IMR-90 (cell line): ENCODE data around the gene PLEKHG7. TPM values are rescaled to one million over a fixed set of nuclear protein-coding genes. Genes with fewer than 3 reads are reported as not detected.
A peak's percentile ranks its signal among the peaks of the same experiment; 100 is the strongest.

Source experiments
- ATAC-seq: fragments of 200-7000 bp; cut with Tn5 transposase; 2 replicates; pipeline ENCODE4 v1.9.1; 2020; ENCODE audit warnings: low read depth, mild to moderate bottlenecking, moderate library complexity
- BruUV-seq: library from RNA; stranded (reverse); fragments of 400-500 nt; replicated peaks from 2 replicates; lab custom pipeline; 2021; lab: Mats Ljungman, UMichigan
- CTCF ChIA-PET: fragments of 300-600 bp; formaldehyde crosslinking; extraction: SDS; loops from one replicate; lab custom pipeline; 2021; ENCODE audit warnings: antibody characterized with exemption; lab: Yijun Ruan, JAX
- POLR2A ChIA-PET: fragments of 300-600 bp; sonication (Branson Sonifier 250); formaldehyde crosslinking; loops from one replicate; lab custom pipeline; 2022; ENCODE audit warnings: antibody characterized with exemption; ENCODE audit not compliant: unreplicated experiment; lab: Charles Lee
- DNase-seq: peaks from one replicate; pipeline ENCODE4 v3.0.0; 2013
- H2AFZ ChIP-seq: replicated peaks from 2 replicates; pipeline ENCODE3; 2013; ENCODE audit warnings: low read length, mild to moderate bottlenecking; ENCODE audit not compliant: poor library complexity
- H2AK5ac ChIP-seq: 2 replicates; pipeline ENCODE4 v1.6.1; 2013; ENCODE audit warnings: low read depth, low read length, inconsistent platforms
- H2AK9ac ChIP-seq: replicated peaks from 2 replicates; pipeline ENCODE3; 2013; ENCODE audit warnings: mild to moderate bottlenecking, low read depth, low read length, moderate library complexity; ENCODE audit not compliant: poor library complexity
- H2BK120ac ChIP-seq: 2 replicates; pipeline ENCODE4 v1.6.1; 2013; ENCODE audit warnings: low read depth, low read length, inconsistent platforms
- H2BK15ac ChIP-seq: 3 replicates; pipeline ENCODE4 v1.6.1; 2013; ENCODE audit warnings: low read depth, low read length, inconsistent platforms
- H2BK20ac ChIP-seq: 2 replicates; pipeline ENCODE4 v1.6.1; 2013; ENCODE audit warnings: low read depth, mild to moderate bottlenecking, inconsistent platforms, low read length, moderate library complexity
- H2BK5ac ChIP-seq: 2 replicates; pipeline ENCODE4 v1.6.1; 2013; ENCODE audit warnings: mild to moderate bottlenecking, low read depth, low read length, inconsistent platforms; ENCODE audit not compliant: poor library complexity, severe bottlenecking
- H3K14ac ChIP-seq: replicated peaks from 2 replicates; pipeline ENCODE4 v1.6.1; 2013; ENCODE audit warnings: low read depth, low read length, inconsistent platforms
- H3K18ac ChIP-seq: 2 replicates; pipeline ENCODE4 v1.6.1; 2013; ENCODE audit warnings: low read depth, low read length, control low read depth
- H3K23ac ChIP-seq: 2 replicates; pipeline ENCODE4 v1.6.1; 2013; ENCODE audit warnings: low read depth, low read length, inconsistent platforms
- H3K27ac ChIP-seq: 2 replicates; pipeline ENCODE4 v1.5.1; 2013; ENCODE audit warnings: mild to moderate bottlenecking, control low read depth, low read length; ENCODE audit not compliant: insufficient read depth
- H3K27me3 ChIP-seq: 2 replicates; pipeline ENCODE4 v1.6.1; 2013; ENCODE audit warnings: low read length; ENCODE audit not compliant: control insufficient read depth, insufficient read depth
- H3K36me3 ChIP-seq: 2 replicates; pipeline ENCODE4 v1.6.1; 2013; ENCODE audit warnings: low read length, mixed read lengths; ENCODE audit not compliant: control insufficient read depth, insufficient read depth
- H3K4ac ChIP-seq: 2 replicates; pipeline ENCODE4 v1.6.1; 2013; ENCODE audit warnings: low read depth, low read length, inconsistent platforms
- H3K4me1 ChIP-seq: 2 replicates; pipeline ENCODE4 v1.6.1; 2013; ENCODE audit warnings: low read length, mixed read lengths; ENCODE audit not compliant: control insufficient read depth, insufficient read depth
- H3K4me2 ChIP-seq: 2 replicates; pipeline ENCODE4 v1.6.1; 2013; ENCODE audit warnings: low read depth, mild to moderate bottlenecking, control low read depth, low read length, moderate library complexity
- H3K4me3 ChIP-seq: 2 replicates; pipeline ENCODE4 v1.5.1; 2013; ENCODE audit warnings: low read depth, mild to moderate bottlenecking, control low read depth, low read length, moderate library complexity; ENCODE audit not compliant: insufficient read depth
- H3K56ac ChIP-seq: 2 replicates; pipeline ENCODE4 v1.6.1; 2013; ENCODE audit warnings: low read length, inconsistent platforms; ENCODE audit not compliant: insufficient read depth; ENCODE audit errors: extremely low read depth
- H3K79me1 ChIP-seq, 2 experiments: 2 replicates each; pipeline ENCODE4 v1.6.1; 2013; ENCODE audit warnings: low read length in 2 of 2, inconsistent platforms in 1 of 2, low read depth in 1 of 2
- H3K9ac ChIP-seq: 2 replicates; pipeline ENCODE4 v1.6.1; 2013; ENCODE audit warnings: low read depth, low read length, control low read depth
- H3K9me1 ChIP-seq: 2 replicates; pipeline ENCODE4 v1.6.1; 2013; ENCODE audit warnings: low read length, inconsistent platforms; ENCODE audit not compliant: insufficient read depth
- H3K9me3 ChIP-seq: 2 replicates; pipeline ENCODE4 v1.6.1; 2013; ENCODE audit warnings: low read length; ENCODE audit not compliant: control insufficient read depth, insufficient read depth
- H4K20me1 ChIP-seq: 2 replicates; pipeline ENCODE4 v1.6.1; 2013; ENCODE audit warnings: low read length, inconsistent platforms; ENCODE audit not compliant: insufficient read depth
- H4K5ac ChIP-seq: 2 replicates; pipeline ENCODE4 v1.6.1; 2013; ENCODE audit warnings: mild to moderate bottlenecking, low read depth, low read length, control low read depth
- H4K8ac ChIP-seq, 2 experiments: 2 replicates each; pipeline ENCODE4 v1.6.1; 2013; ENCODE audit warnings: low read depth in 2 of 2, low read length in 2 of 2, control low read depth in 1 of 2, inconsistent platforms in 1 of 2
- H4K91ac ChIP-seq: 2 replicates; pipeline ENCODE4 v1.6.1; 2013; ENCODE audit warnings: low read depth, low read length, inconsistent platforms; ENCODE audit not compliant: insufficient read depth
- CHD1 ChIP-seq: IDR thresholded peaks from 2 replicates; pipeline ENCODE4 v1.6.1; 2012; ENCODE audit warnings: low read depth, low read length, improper control_type of control experiment
- FOS ChIP-seq: fragments of 150-350 bp; IDR thresholded peaks from 2 replicates; pipeline ENCODE4 v1.6.1; 2016; ENCODE audit warnings: low read depth, low read length
- MXI1 ChIP-seq: IDR thresholded peaks from 2 replicates; pipeline ENCODE4 v1.6.1; 2012; ENCODE audit warnings: low read depth, mild to moderate bottlenecking, low read length, moderate library complexity, borderline replicate concordance
- POLR2A ChIP-seq: IDR thresholded peaks from 2 replicates; pipeline ENCODE4 v1.6.1; 2012; ENCODE audit warnings: mild to moderate bottlenecking, low read depth, low read length
- WGBS, 2 experiments: methylation state at CpG; one replicate each; pipeline versions ENCODE4 v1.1.5 to v1.1.7; 2013; ENCODE audit warnings: missing lambda C conversion rate in 2 of 2; ENCODE audit not compliant: insufficient read length in 1 of 2; ENCODE audit errors: extremely low coverage in 2 of 2; 5-methylcytosine and 5-hydroxymethylcytosine counted together
- dilution Hi-C: fragments of 300-500 bp; cut with HindIII; formaldehyde crosslinking; loops from one replicate; pipeline ENCODE4 v1.14.3; 2018; ENCODE audit warnings: low sequenced_read_pairs; ENCODE audit not compliant: unreplicated experiment
- in situ Hi-C: fragments of 300-500 bp; cut with MboI; formaldehyde crosslinking; loops from 3 replicates; pipeline ENCODE4 v1.14.3; 2019; ENCODE audit warnings: low sequenced_read_pairs, inconsistent platforms, mixed read lengths
- intact Hi-C: fragments of 100-400 bp; cut with micrococcal nuclease; formaldehyde crosslinking; loops from 2 replicates; pipeline ENCODE4 v1.10.0; 2022
- polyA plus RNA-seq, 3 experiments: library from polyadenylated mRNA; depleted of rRNA; stranded (reverse); fragments of >200 nt; gene quantifications; 2 replicates each; pipeline ENCODE4 v1.2.3, GENCODE V29; 2012; ENCODE audit warnings: low replicate concordance in 1 of 3
- total RNA-seq: library from RNA; depleted of rRNA; stranded (reverse); fragments of >200 nt; gene quantifications from 2 replicates; pipeline ENCODE4 v1.2.3, GENCODE V29; 2012

Gene PLEKHG7
- total and polyA plus RNA-seq, 2 of the 4 experiments (the other 2 are of a cell fraction): not detected

GRCh38 chr12:92736605-92737004 lies 33.8 kb downstream of the PLEKHG7 start:
- dilution Hi-C loops (no loop called here), intact Hi-C loops (no loop called here), in situ Hi-C loops (no loop called here)
- DNase-seq (no peak), ATAC-seq (no peak)
- ChIA-PET CTCF (no interaction called here), POLR2A (no interaction called here)
- Histone ChIP-seq H4K20me1 (peaks cover 2% of the 10 kb centered on the region; the same call in 1 of the 2 replicates), H2BK5ac (no peak overlapping the region), H3K4me1 (peaks cover 7% of the 10 kb centered on the region), H2AK5ac (no peak overlapping the region), H3K4me3 (no peak overlapping the region), H3K9ac (no peak overlapping the region), H3K18ac (peak overlapping the region; percentile 72; the same call in 1 of the 2 replicates), H2AK9ac (no peak overlapping the region), H3K4ac (no peak overlapping the region), H2BK20ac (no peak overlapping the region), H3K14ac (no peak overlapping the region), H3K27me3 (no peaks in the 10 kb centered on the region), H3K27ac (no peak overlapping the region), H4K5ac (peak overlapping the region; percentile 70; the same call in 1 of the 2 replicates), H3K4me2 (no peak overlapping the region), H3K79me1 (no peaks in the 10 kb centered on the region), H3K9me1 (peaks cover 3% of the 10 kb centered on the region), H4K91ac (no peak overlapping the region), H2BK15ac (no peak overlapping the region), H3K56ac (no peak overlapping the region), H2AFZ (no peak overlapping the region), H3K9me3 (no peaks in the 10 kb centered on the region), H2BK120ac (no peak overlapping the region), H3K36me3 (no peaks in the 10 kb centered on the region), H4K8ac (peak overlapping the region in 1 of 2 experiments; percentile 49; a peak in 1 of 4 replicates), H3K23ac (no peak overlapping the region)
- TF ChIP-seq FOS (no peak), CHD1 (no peak), MXI1 (no peak), POLR2A (no peak)
- BruUV-seq: no TSS peak
- no CpG with 5 or more reads among the region's 6 CpGs for WGBS, 2 experiments
